Gastroesophageal sphincter (tissue), 2 donors: ENCODE data around the gene JARID2.

ENCODE experiments used
- POLR2A ChIP-seq, 2 donors: fragments of 450-650 bp; IDR thresholded peaks; one replicate each; pipeline ENCODE4 v1.6.1; 2017; ENCODE audit warnings: antibody characterized with exemption in 2 of 2, mild to moderate bottlenecking in 2 of 2, moderate library complexity in 1 of 2
- POLR2AphosphoS5 ChIP-seq: sonication (generic); formaldehyde crosslinking; IDR thresholded peaks from one replicate; pipeline ENCODE4 v1.6.1; 2017; ENCODE audit warnings: antibody characterized with exemption

GRCh38 chr6:15247500-15248450 lies 1.9 kb downstream of the JARID2 start:
- no peak for TF ChIP-seq POLR2A (IDR thresholded peaks at IDR 0.05)
- TF ChIP-seq POLR2AphosphoS5: no peak
